ENCODE measurements around the gene CAT.

CAT gene

DNA sequence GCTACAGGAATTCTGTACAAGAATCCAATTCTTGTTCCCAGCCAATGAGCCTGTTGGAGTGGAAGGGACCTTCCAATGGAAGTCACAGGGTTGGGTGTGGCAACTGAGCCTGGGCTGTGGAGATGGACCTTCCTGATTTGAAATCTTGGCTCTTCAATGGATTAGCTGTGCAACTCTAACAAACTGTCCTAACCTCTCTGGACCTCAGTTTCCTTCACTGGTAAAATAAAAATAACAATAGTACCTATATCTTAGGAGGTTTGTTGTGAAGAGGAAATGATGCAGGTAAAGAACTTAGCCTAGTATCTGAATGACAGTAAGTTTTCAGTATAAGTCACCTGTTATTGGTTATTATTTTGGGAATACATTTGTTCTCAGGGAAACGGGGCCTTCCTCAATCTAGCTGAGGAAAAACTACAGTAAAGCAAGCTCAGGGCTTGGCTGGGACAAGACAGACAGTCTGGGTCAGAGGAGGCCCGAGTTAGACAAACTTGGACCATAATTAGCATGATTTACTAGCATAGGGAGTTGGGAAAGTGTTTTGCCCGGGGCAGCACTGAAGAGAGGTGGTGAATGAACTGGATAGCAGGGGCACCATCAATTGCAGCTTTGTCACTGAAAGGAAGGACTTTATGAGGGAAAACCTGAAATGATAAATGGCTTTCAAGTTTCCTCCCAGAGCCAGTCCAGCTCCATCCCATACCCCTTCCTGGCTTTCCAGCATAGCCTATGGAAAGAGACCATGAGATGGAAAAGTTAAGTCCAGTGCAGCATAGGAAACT, 61.2 kb downstream of the CAT start:
- DNase-seq = no peak

DNA sequence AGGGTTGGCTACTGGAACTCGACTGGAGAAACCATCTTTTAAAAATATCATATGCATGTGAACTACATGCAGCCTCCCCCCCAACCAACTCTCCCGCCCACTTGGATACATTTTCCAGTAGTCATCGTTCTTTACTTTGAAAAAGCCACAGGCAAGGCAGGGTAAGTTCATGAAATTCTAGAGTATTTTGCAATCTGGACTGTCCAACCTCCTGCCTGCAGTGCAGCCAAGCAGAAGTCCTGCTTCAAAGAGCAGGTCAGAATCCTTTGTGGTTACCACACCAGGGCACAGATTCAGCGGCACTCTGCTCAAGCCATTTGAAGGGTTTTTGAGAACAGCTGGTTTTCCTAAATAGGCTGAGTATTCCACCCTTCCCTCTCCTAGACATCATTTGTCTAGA, 62.8 kb downstream of the CAT start:
- DNase-seq = no peak

DNA sequence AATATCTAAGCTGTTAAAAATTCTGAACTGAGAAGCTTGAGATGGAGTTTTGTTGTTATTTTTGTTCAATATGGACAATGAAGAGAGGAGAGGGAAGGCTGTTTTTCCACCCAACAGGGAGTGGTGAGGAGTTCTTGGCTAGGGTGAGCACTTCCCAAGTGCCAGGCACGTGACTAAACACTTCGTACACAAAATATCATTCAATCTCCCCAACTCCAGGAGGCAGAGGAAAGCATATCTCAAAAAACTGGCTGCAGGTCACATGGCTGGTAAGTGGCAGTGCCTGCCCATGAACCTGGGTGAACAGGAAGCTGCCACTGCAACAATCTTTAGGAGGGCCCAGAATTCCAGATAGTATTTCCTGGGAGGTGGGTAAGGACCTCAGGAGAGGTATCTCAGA, 63.2 kb downstream of the CAT start:
- DNase-seq = no peak

DNA sequence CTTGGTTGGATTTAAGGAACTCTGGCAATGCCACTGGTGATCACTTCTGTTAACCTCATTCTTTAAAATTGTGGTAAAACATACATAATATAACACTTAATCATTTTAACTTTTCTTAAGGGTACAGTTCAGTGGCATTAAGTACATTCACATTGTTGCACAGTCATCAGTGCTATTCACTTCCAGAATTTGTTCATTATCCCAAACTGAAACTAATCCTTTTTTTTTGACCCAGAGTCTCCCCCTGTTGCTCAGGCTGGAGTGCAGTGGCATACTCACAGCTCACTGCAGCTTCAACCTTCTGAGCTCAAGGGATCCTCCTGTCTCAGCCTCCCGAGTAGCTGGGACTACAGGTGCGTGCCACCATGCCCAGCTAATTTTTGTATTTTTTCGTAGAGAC, 64.2 kb downstream of the CAT start:
- no peak for DNase-seq

DNA sequence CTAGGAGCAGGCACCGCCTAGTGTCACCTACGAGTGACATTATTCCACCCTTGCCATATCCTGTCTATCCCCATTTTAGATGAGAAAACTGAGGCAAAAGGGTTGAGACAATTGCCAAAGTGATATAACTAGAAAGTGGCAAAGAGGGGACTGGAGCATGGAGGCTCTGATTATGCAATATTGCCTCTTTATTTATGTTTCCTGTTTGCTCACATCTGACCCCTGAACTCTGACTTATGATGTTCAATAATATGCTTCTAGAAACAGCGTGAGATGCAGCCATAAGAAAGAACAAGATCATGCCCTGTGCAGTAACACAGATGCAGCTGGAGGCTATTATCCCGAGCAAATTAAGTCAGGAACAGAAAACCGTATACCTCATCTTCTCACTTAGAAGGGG, 67.1 kb downstream of the CAT start:
- no peak for DNase-seq

DNA sequence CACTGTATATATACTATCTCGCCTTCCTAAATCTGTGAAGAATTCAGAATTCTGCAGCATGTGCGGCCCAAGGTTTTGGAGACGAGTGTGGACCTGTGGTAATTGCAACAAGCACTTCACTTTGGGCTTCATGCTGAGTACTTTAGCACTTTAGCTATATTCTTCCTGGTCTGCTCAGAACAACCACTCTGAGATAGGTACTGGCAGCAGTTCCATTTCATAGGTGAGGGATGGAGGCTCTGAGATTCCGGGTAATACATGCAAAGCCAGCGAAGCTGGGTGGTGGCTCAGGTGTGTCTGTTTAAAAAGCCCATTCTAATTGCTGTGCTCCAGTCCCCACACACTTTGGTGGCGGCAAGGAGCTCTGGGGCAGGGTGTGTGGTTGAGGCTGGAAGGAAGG, 68.4 kb downstream of the CAT start:
- no peak for DNase-seq

DNA sequence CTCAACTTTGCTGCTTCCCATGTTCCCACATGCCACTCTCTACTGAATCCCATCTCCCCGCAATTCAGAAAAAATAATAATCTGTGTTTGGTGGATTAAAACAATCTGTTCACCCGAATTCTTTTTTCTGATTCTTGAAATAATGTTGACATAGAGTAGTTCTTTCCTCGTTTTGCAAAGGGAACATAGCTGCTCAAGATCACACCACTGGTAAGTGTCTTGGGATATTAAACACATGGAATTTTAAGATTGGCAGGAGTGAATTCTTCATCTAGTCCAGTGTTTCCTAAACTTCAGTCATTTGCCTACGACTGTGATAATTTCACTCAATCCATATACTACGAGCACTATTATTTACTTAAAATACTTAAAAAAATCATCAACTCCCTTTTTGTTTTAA, 68.9 kb downstream of the CAT start:
- no peak for DNase-seq

DNA sequence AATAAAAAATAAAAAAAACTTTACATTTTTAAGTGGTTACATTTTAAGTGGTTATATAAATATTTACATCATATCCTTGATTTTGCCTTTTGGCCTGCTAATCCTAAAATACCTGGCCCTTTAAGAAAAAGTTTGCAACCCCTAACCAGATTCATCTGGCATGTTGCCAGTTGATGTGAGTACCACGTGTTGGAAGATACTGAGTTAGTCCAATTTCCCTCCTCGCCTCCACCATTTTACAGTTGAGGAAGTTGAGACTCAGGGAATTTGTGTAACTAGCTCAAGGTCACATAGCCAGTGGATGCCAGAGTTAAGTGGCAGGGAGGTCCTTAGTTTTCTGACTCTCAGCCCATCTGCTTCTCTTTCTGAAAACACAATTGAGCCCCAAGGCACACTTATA, 69.8 kb downstream of the CAT start:
- no peak for DNase-seq

DNA sequence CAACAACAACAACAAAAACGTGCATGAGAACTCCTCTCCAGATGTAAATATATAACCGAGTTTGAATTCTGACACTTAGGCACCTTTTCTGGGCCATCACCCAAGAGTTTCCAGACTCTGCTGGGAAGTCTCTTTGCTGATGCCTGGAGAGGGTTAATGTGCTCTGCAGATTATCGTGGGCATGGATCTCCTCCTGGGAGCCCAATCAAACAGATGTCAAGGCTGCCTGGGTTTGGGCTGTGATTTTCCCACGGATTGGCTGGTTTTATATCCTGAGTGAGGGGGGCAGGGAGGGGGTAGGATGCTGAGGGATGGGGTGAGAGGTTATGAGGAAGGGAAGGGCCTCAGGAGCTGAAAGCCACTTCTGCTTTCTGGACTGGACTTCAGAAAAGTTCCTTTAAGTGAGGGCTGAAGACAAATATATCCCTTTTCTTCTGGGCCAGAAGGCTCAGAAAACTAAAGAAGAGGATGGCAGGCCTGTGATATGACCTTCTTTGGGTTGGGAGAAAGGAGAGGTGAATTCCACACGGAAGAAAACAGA, 70.7 kb downstream of the CAT start:
- no peak for DNase-seq

DNA sequence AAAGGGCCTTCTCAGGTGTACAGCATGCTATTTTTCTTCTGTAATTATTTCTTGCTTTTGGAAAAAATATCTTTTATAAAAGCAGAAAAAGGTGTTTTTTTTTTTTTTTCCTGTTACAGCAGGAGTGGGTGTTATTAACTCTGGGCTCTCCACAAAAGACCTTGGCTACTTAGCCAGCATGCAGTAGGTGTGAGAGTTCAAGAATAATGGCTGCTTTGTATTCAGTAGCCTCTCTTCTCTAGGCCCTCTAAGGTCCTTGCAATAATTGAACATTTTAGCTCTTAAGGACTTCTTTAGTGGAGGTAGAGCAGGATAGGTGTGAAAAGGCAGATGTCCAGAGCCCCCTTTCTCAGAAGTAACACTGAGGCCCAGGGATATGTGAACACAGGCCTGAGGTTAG, 71.5 kb downstream of the CAT start:
- no peak for DNase-seq

DNA sequence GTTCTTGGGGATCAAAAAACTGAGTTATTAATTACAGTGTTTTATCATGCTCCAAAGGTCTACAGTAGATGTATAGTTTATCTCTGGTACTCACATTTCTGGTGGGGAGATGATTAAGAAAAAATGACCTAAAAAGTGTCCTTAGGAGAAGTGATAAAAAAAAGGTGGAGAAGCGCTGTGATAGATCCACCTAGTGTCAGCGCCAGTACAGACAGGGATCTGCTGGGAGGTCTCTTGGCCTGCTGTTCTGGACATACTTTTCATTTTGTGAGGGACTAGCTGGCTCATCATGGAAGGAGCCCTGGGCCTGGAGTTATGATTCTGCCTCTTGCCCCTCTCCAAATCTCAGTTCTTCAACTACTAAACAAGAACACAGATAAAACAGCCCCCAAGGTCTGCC, 71.9 kb downstream of the CAT start:
- DNase-seq = no peak

DNA sequence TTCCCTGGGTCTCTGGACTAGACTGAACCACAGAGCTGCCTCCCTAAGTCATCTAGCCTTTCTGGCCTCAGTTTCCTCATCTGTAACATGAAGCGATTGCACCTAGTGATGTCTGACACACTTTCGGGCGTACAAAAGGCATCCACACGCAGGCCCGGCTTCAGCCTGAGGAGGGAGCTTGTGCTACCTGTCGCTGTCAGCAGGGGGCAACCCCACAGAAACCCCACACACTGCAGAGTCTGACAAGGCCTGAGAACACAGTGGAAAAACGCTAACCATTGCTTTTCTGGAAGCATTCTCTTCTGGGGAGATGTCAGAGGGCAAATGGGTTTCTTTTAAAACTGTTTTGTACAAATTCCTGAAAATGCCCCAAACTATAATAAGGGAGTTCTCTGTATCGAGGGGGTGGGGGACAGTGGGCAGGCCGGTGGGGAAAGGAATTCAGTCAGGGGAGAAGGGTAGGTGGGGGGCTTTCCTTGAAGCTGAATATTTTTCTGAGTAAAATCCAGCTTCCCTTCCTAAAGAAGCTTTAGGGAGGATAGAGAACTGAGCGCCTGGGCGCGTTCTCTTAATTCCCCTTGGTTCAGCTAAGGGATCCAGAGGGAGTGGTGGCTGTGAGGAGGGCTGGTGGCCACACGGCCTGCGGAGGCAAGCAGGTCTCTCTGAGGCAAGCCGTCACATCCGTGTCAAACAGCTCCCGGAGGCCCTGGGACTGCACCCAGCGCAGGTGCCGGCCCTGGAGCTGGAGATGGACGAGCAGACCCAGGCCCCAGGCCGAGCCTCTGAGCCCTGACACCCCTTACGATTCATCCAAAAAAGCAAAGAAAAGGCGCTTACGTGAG, 74.3 kb downstream of the CAT start:
- no peak for DNase-seq

DNA sequence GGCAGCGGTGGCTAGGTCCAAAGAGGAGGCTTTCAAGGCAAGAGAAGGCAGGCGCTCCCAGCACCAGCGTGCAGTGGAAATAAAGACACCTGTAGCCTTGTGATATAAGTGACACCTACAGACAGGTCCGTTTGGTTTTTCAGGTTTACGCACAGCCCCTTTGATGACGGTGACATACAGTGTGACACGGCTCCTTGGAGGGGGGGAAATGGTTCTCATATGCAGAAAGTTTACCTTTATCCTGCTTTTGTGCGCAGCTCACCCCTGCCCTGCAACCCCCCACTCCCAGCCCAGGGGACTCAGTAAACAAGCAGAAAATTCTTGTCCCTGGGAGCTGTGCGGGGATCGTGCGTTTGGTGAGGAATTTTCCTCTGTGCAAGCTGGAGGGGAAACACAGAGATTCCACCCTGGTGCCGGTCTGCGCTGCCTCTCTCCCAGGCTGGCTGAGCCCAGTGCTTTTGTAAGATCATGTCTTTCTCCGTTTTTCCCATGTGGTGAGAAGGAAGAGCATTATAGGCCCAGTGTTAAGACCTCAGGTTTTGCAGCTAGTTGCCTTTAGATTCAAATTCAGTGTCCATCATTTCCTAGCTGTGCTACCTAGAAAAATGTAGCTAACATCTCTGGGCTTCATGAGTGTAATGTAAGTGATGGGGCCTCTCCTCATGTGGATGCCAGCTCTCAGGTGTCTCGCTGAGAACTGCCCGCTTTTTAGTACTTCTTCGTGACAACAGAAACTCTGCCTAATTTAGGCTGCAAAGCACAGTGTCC, 75.1 kb downstream of the CAT start, which contains the start of gene ELF5:
Gene ELF5 (minus strand): TSS at position 113 of the 768 bp plus-strand sequence. CDS start 8,045 bp downstream, outside the sequence.
- DNase-seq = no peak

DNA sequence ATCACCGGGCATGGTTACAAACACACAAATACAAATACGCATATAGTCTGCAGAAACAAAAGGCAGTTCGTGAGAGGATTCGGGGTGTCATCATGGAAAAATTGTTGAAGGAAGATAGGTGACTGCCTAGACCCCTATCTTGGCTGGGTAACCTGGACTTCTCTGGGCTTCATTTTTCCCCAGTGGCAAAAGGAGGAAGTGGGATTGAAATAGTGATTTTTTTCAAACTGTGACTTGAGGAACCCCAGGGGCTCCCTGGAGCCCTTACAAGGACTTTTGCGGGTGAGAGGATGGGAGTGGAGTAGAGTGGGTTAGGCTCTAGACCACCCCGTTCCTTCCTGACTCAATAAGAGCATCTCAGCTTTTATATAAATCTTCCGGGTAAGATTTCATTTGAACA, 75.9 kb downstream of the CAT start:
- DNase-seq = no peak

DNA sequence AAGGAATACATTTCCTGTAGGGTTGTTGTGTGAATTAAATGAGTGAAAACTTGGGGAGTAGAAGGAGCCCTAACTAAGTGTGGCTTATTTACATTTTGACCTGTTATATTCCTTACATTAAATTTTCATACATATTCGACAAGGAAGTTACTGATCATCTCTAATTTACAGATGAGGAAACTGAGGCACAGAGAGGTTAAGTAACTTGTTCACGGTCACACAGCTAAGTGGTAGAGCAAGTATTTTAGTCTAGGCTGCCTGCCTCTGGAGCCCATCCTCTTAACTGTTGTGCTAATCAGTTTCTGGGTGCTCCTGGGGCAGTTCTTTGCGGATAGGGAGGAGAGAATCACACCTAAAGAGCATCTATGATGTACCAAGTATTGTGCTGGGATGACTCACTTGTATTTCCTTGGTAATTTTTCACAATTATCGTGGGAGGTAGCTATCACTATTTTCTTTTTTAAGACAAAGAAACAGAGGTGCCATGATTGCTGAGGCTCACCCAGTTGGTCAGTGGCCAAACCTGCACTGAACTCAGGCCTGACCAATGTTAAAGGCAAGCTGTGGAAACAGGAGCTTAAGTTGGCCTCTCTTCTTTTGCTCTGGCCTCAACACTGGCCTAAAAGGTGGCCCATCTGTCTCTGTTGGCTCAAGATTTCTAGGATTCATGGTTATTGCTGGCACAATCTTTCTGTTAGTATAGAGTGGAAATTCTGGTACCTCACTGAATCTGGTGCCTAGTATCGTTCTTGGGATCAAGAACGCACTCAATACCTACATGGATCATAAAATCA, 77.7 kb downstream of the CAT start:
- DNase-seq = no peak

DNA sequence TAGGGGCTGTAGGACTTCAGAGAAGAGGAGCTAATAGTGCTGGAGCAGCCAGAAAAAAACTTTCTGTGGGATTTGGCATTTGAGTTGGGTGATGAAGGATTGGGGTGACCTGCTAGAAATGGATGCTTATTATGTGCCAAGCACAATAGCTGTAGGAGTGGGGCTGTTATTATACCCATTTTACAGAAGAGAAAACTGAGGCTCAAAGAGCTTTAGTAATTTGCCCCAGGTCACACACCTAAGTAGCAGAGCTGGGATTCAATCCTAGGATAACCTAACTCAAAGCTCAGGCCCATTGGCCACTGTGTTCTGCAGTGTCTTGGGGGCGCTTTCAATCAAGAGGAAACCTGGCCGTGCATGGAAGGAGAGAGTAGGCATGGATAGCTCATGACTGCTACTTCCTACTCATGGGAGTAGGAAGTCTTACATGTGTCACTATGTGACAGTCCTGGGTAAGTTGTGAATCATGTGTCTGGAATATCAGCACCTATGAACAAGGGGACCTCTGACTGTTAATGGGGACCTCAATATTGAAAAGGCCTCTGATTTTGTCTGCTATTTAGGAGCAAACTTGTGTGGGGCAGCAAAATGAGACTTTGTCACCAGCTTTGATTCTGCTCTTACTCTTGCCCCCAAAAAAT, 81.0 kb downstream of the CAT start:
- no peak for DNase-seq

DNA sequence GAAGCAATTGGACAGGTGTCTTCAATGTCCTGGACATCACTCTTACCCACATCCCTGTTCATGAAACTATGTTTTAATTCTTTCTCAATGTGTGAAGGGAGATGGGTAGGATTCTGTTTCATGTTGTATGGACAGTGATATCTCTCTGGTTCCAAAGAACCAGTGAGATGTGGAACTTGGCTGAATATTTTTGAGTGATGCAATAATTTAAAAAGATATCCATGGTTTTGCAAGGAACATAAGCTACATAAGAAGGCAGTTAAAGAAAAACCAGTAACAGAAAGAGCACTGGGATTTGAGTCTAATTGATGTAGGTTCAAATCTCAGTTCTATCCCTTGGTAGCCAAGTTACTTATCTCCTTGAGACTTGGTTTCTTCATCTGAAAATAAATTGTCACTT, 82.5 kb downstream of the CAT start:
- no peak for DNase-seq

All from cerebellar nuclear complex (tissue), 1 donor.